ENCODE results near the gene CFAP57.

Gene CFAP57

GRCh38 chr1:43229826-43230780, 58.0 kb downstream of the CFAP57 start:
- ChIA-PET POLR2A (ENCODE audit: low non-redundant PET) (no interaction called here), CTCF (interaction anchor here (0.6 to 0.9 kb wide), 7 partner anchors 17 to 317 kb away, joined by 3 to 8 read pairs (median 3); no protein-coding TSS in a partner anchor)
- DNase-seq (ENCODE audit: low spot score): no peak
- no peak overlapping the region for H3K27ac ChIP-seq
- no peak for TF ChIP-seq CTCF (conservative IDR thresholded peaks at IDR 0.05; ENCODE audit: low read depth)

- ChIA-PET POLR2A (ENCODE audit: low non-redundant PET) (no interaction called here), CTCF (interaction anchor here (0.6 to 0.7 kb wide), 3 partner anchors 50 to 315 kb away, joined by 3 to 5 read pairs (median 3); no protein-coding TSS in a partner anchor)
- no peak for TF ChIP-seq CTCF (conservative IDR thresholded peaks at IDR 0.05; ENCODE audit: low read depth)
- no peak overlapping the region for H3K27ac ChIP-seq
- peak; percentile 56 for DNase-seq (ENCODE audit: low spot score)
Measured at GRCh38 chr1:43232074-43232473, 59.9 kb downstream of the CFAP57 start.

GRCh38 chr1:43232482-43232881, 60.4 kb downstream of the CFAP57 start:
- no peak for DNase-seq (ENCODE audit: low spot score)
- no peak for TF ChIP-seq CTCF (conservative IDR thresholded peaks at IDR 0.05; ENCODE audit: low read depth)
- POLR2A ChIA-PET (ENCODE audit: low non-redundant PET): no interaction called here
- CTCF ChIA-PET: interaction anchor here (0.7 kb wide), 1 partner anchor 315 kb away, joined by 3 read pairs; no protein-coding TSS in a partner anchor
- H3K27ac ChIP-seq: no peak overlapping the region

- POLR2A ChIA-PET (ENCODE audit: low non-redundant PET): no interaction called here
- CTCF ChIA-PET: interaction anchor here (0.7 kb wide), 1 partner anchor 1346 kb away, joined by 3 read pairs; no protein-coding TSS in a partner anchor
Measured at GRCh38 chr1:43233631-43234030, 61.5 kb downstream of the CFAP57 start.

GRCh38 chr1:43234267-43234666, 62.1 kb downstream of the CFAP57 start:
- TF ChIP-seq CTCF (conservative IDR thresholded peaks at IDR 0.05; ENCODE audit: low read depth): no peak
- no peak for DNase-seq (ENCODE audit: low spot score)
- CTCF ChIA-PET: no interaction called here
- POLR2A ChIA-PET (ENCODE audit: low non-redundant PET): no interaction called here
- no peak overlapping the region for H3K27ac ChIP-seq

More at GRCh38 chr1:43233631-43234030, 61.5 kb downstream of the CFAP57 start:
- no peak overlapping the region for H3K27ac ChIP-seq
- no peak for TF ChIP-seq CTCF (conservative IDR thresholded peaks at IDR 0.05; ENCODE audit: low read depth)
- DNase-seq (ENCODE audit: low spot score): no peak

- H3K27ac ChIP-seq: no peak overlapping the region
- TF ChIP-seq CTCF (conservative IDR thresholded peaks at IDR 0.05; ENCODE audit: low read depth): no peak
- POLR2A ChIA-PET (ENCODE audit: low non-redundant PET): no interaction called here
- DNase-seq (ENCODE audit: low spot score): no peak
- CTCF ChIA-PET: no interaction called here
Measured at GRCh38 chr1:43235040-43235439, 62.9 kb downstream of the CFAP57 start.

Measured in RWPE1 (cell line).